OCI-LY7 (cell line): Measurements from ENCODE around the gene ENTPD1. TPM values are rescaled to one million over a fixed set of nuclear protein-coding genes. Genes with fewer than 3 reads are reported as not detected.

Source experiments
- BruUV-seq: library from RNA; stranded (reverse); fragments of 400-500 nt; replicated peaks from 2 replicates; lab custom pipeline; 2021; lab: Mats Ljungman, UMichigan
- CTCF ChIA-PET: fragments of 300-600 bp; sonication (Branson Sonifier 250); formaldehyde crosslinking; loops from one replicate; lab custom pipeline; 2022; ENCODE audit warnings: antibody characterized with exemption; ENCODE audit not compliant: unreplicated experiment; lab: Charles Lee
- POLR2A ChIA-PET: fragments of 300-600 bp; sonication (Branson Sonifier 250); formaldehyde crosslinking; loops from one replicate; lab custom pipeline; 2022; ENCODE audit warnings: antibody characterized with exemption; lab: Charles Lee
- DNase-seq: peaks from one replicate; pipeline ENCODE4 v3.0.0-alpha.2; 2015; ENCODE audit warnings: low spot score
- H2AFZ ChIP-seq: fragments of 200-600 bp; sonication (generic), shearing (Covaris generic); 2 replicates; pipeline ENCODE4 v1.6.1; 2014; ENCODE audit warnings: mild to moderate bottlenecking, antibody characterized with exemption, low read length, moderate library complexity
- H3K27ac ChIP-seq: fragments of 200-600 bp; sonication (generic); 2 replicates; pipeline ENCODE4 v1.5.1; 2014; ENCODE audit warnings: mixed run types, low read depth, mild to moderate bottlenecking, moderate library complexity, low read length, inconsistent platforms; ENCODE audit not compliant: poor library complexity, severe bottlenecking
- H3K36me3 ChIP-seq: fragments of 200-600 bp; sonication (generic); 2 replicates; pipeline ENCODE4 v1.6.1; 2014; ENCODE audit warnings: mild to moderate bottlenecking, antibody characterized with exemption, low read length, moderate library complexity, mixed read lengths; ENCODE audit not compliant: insufficient read depth
- H3K4me1 ChIP-seq: fragments of 200-600 bp; sonication (generic); 2 replicates; pipeline ENCODE4 v1.5.1; 2014; ENCODE audit warnings: mild to moderate bottlenecking, low read length; ENCODE audit not compliant: insufficient read depth, poor library complexity, severe bottlenecking
- H3K4me2 ChIP-seq: fragments of 200-600 bp; sonication (generic); 2 replicates; pipeline ENCODE4 v1.6.1; 2014; ENCODE audit warnings: mild to moderate bottlenecking, low read length
- H3K4me3 ChIP-seq: fragments of 200-600 bp; sonication (generic); 2 replicates; pipeline ENCODE4 v1.5.1; 2014; ENCODE audit warnings: mild to moderate bottlenecking, low read depth, low read length; ENCODE audit not compliant: poor library complexity, severe bottlenecking
- H3K79me2 ChIP-seq: fragments of 200-600 bp; sonication (generic); 2 replicates; pipeline ENCODE4 v1.6.1; 2016; ENCODE audit warnings: low read depth, mild to moderate bottlenecking, low read length, moderate library complexity, mixed read lengths; ENCODE audit not compliant: insufficient read depth
- H3K9me2 ChIP-seq: fragments of 200-600 bp; sonication (generic); 2 replicates; pipeline ENCODE4 v1.6.1; 2016; ENCODE audit warnings: mild to moderate bottlenecking, low read length, mixed read lengths; ENCODE audit not compliant: insufficient read depth
- H3K9me3 ChIP-seq: fragments of 200-600 bp; sonication (generic); 2 replicates; pipeline ENCODE4 v1.6.1; 2014; ENCODE audit warnings: mild to moderate bottlenecking, mixed run types, low read length, mixed read lengths
- H4K20me1 ChIP-seq: fragments of 200-600 bp; sonication (generic); 2 replicates; pipeline ENCODE4 v1.6.1; 2014; ENCODE audit warnings: mild to moderate bottlenecking, antibody characterized with exemption, low read length, moderate library complexity, mixed read lengths; ENCODE audit not compliant: insufficient read depth
- EZH2phosphoT487 ChIP-seq: fragments of 200-600 bp; sonication (generic); IDR thresholded peaks from 2 replicates; pipeline ENCODE4 v1.6.1; 2018; ENCODE audit warnings: low read depth, borderline replicate concordance, mild to moderate bottlenecking, mixed run types, antibody characterized with exemption, low read length, moderate library complexity, mixed read lengths
- intact Hi-C: fragments of 100-400 bp; cut with micrococcal nuclease; formaldehyde crosslinking; loops from one replicate; pipeline ENCODE4 v1.10.0; 2022; ENCODE audit not compliant: unreplicated experiment
- total RNA-seq, 2 experiments: library from RNA; depleted of rRNA in 1 of 2; stranded (reverse); fragments of >200 nt in 1 of 2; shearing (Covaris generic) in 1 of 2; gene quantifications; 2 replicates each; pipeline ENCODE4 v1.2.3, GENCODE V29; 2014 to 2022
- TF ChIP-seq, protein P1 (sequence below): fragments of 200-600 bp; sonication (generic); conservative IDR thresholded peaks from 2 replicates; pipeline ENCODE4 v1.5.1; 2014; ENCODE audit warnings: mild to moderate bottlenecking, antibody characterized with exemption, low read length, moderate library complexity, mixed read lengths

ENTPD1 gene
- total RNA-seq, 2 experiments from 2014 or later: 5.1 to 6.7 TPM

DNA sequence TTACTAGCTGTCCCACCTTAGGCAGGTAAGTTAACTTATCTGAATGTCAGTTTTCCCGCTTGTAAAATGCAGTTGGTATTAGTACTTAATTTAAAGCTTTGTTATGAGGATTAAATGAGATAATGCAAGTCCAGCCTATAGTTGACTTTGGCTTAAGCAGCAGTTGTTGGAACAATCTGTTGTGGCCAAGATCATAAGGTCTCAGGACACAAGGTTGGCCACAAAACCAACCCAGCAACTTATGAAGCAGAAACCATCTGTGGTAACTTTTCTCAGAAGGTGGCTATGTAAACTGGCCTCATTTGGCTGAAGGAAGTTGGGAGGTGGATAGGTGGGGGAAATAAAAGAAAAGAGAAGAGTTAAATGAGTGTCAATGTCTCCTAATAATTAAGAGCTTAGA is 29.4 kb downstream of the ENTPD1 start:
- DNase-seq: no peak
- CTCF ChIA-PET: no interaction called here
- intact Hi-C loops: no loop called here

DNA sequence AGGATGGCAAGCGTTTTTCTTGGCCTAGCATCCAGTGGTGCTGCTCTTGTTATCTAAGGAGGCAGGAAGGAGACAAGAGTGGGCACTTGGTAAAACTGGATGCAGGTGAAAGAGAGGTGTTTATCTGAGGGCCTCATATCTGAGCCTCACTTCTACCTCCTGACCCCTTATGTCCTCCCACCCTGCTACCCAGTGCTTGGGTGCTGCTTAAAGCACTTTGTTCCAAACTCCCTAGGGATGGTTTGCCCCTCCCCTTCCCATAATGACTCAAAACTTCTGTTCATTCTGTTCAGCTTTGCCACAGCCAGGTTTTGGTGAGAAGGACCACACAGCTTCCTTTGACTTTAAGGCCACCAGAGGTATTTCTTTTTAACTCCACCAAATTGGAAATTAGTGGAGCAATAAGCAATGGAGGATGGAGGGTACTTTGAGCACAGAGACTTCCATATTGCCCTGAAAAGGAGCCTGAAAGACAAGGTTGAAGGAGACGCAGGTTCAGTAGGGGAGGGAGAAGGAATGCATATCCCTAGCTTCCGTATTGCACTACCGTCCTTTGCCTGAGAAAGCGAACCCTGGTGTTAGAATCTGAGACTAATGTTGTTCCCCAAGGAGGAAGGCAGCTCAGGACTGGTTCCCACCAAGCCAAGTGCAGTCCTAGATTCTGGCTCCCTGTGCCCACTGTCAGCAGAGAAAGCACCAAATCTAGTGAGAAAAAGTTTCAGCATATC is 30.1 kb downstream of the ENTPD1 start:
- ChIA-PET POLR2A (interaction anchor here (1.0 to 1.2 kb wide), 2 partner anchors 9 to 49 kb away, joined by 3 read pairs; no protein-coding TSS in a partner anchor), CTCF (interaction anchor here (0.6 kb wide), 1 partner anchor 9 kb away, joined by 3 read pairs; no protein-coding TSS in a partner anchor)
- Histone ChIP-seq H3K4me2 (no peak overlapping the region), H3K36me3 (no peaks in the 10 kb centered on the region), H3K9me3 (no peaks in the 10 kb centered on the region), H3K79me2 (no peaks in the 10 kb centered on the region), H3K4me3 (no peak overlapping the region), H3K27ac (no peak overlapping the region), H4K20me1 (no peaks in the 10 kb centered on the region), H2AFZ (no peak overlapping the region), H3K4me1 (peaks cover 38% of the 10 kb centered on the region), H3K9me2 (no peaks in the 10 kb centered on the region)
- TF ChIP-seq, protein P1, sequence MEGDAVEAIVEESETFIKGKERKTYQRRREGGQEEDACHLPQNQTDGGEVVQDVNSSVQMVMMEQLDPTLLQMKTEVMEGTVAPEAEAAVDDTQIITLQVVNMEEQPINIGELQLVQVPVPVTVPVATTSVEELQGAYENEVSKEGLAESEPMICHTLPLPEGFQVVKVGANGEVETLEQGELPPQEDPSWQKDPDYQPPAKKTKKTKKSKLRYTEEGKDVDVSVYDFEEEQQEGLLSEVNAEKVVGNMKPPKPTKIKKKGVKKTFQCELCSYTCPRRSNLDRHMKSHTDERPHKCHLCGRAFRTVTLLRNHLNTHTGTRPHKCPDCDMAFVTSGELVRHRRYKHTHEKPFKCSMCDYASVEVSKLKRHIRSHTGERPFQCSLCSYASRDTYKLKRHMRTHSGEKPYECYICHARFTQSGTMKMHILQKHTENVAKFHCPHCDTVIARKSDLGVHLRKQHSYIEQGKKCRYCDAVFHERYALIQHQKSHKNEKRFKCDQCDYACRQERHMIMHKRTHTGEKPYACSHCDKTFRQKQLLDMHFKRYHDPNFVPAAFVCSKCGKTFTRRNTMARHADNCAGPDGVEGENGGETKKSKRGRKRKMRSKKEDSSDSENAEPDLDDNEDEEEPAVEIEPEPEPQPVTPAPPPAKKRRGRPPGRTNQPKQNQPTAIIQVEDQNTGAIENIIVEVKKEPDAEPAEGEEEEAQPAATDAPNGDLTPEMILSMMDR: no peak
- TF ChIP-seq EZH2phosphoT487: no peak
- DNase-seq: no peak
- intact Hi-C loops: no loop called here
- BruUV-seq: no TSS peak

More for the DNA sequence above, 29.4 kb downstream of the ENTPD1 start:
- Histone ChIP-seq H3K79me2 (no peaks in the 10 kb centered on the region), H3K4me2 (no peak overlapping the region), H3K9me2 (no peaks in the 10 kb centered on the region), H3K9me3 (no peaks in the 10 kb centered on the region), H3K36me3 (no peaks in the 10 kb centered on the region), H4K20me1 (no peaks in the 10 kb centered on the region), H2AFZ (peak overlapping the region; percentile 45; the same call in 1 of the 2 replicates), H3K27ac (no peak overlapping the region), H3K4me1 (peaks cover 38% of the 10 kb centered on the region), H3K4me3 (no peak overlapping the region)
- BruUV-seq: no TSS peak
- TF ChIP-seq, protein P1: no peak
- TF ChIP-seq EZH2phosphoT487: no peak
- POLR2A ChIA-PET: interaction anchor here (0.6 to 1.5 kb wide), 3 partner anchors 26 to 73 kb away, joined by 3 to 4 read pairs (median 3); no protein-coding TSS in a partner anchor

DNA sequence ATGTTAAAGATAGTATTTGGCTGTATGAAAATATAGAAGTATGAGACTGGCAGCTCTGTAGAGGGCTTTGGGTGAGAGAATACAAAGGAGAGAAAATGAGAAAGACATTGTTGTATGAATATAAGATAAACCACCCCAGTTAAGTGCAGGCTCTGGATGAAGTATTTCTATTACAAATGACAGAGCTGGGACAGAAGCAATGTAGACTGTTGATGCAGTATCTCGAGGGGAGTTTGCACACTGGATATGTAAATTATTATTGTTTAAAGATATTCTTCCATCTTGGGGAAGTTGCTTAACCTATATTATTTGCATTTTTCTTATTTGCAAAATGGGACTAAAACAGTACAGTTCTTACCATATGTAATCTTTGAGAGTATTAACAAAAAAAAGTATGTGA is 31.5 kb downstream of the ENTPD1 start:
- CTCF ChIA-PET: no interaction called here
- H3K9me3 ChIP-seq: no peaks in the 10 kb centered on the region
- peaks cover 30% of the 10 kb centered on the region for H3K4me1 ChIP-seq
- no peak for DNase-seq
- TF ChIP-seq, protein P1: no peak
- TF ChIP-seq EZH2phosphoT487: no peak
- no peak overlapping the region for H3K27ac ChIP-seq
- POLR2A ChIA-PET: interaction anchor here (0.8 to 1.0 kb wide), 3 partner anchors 11 to 47 kb away, joined by 3 read pairs; no protein-coding TSS in a partner anchor
- no peaks in the 10 kb centered on the region for H3K79me2 ChIP-seq
- no peaks in the 10 kb centered on the region for H4K20me1 ChIP-seq
- no peak overlapping the region for H2AFZ ChIP-seq
- H3K9me2 ChIP-seq: no peaks in the 10 kb centered on the region
- H3K4me2 ChIP-seq: no peak overlapping the region
- H3K4me3 ChIP-seq: no peak overlapping the region
- intact Hi-C loops: no loop called here
- BruUV-seq: no TSS peak
- H3K36me3 ChIP-seq: no peaks in the 10 kb centered on the region
